GM12878 (cell line): ENCODE data around the gene NR1H4. TPM values are rescaled to one million over a fixed set of nuclear protein-coding genes. Genes with fewer than 3 reads are reported as not detected.

Experiments used
- ATAC-seq: fragments of 200-7000 bp; cut with Tn5 transposase; 3 replicates; pipeline ENCODE4 v1.9.1; 2020; ENCODE audit warnings: mild to moderate bottlenecking, moderate library complexity
- BruUV-seq: library from RNA; stranded (reverse); fragments of 400-500 nt; replicated peaks from 2 replicates; lab custom pipeline; 2021; lab: Mats Ljungman, UMichigan
- CTCF ChIA-PET: fragments of 300-600 bp; sonication (Branson Sonifier 250); formaldehyde crosslinking; extraction: SDS; loops from one replicate; lab custom pipeline; 2021; ENCODE audit warnings: inconsistent platforms; lab: Yijun Ruan, JAX
- POLR2A ChIA-PET: fragments of 350-600 bp; formaldehyde crosslinking; extraction: SDS; loops from one replicate; lab custom pipeline; 2021; ENCODE audit warnings: inconsistent platforms; lab: Charles Lee
- RAD21 ChIA-PET: fragments of 300-600 bp; sonication (Branson Sonifier 250); formaldehyde crosslinking; loops from one replicate; lab custom pipeline; 2023; ENCODE audit warnings: antibody characterized with exemption; ENCODE audit not compliant: unreplicated experiment; lab: Charles Lee
- SMC1A ChIA-PET: fragments of 300-600 bp; sonication (Branson Sonifier 250); formaldehyde crosslinking; loops from one replicate; lab custom pipeline; 2023; ENCODE audit not compliant: unreplicated experiment, uncharacterized antibody; lab: Charles Lee
- DNase-seq: peaks from one replicate; pipeline ENCODE4 v3.0.0-alpha.2; 2011; ENCODE audit warnings: low read depth, low spot score
- FAIRE-seq: peaks from 3 replicates; lab custom pipeline; 2011; peaks lifted over from hg19 to GRCh38; lab: Jason Lieb, UNC
- H2AFZ ChIP-seq: 2 replicates; pipeline ENCODE4 v1.6.0; 2011; ENCODE audit warnings: low read depth, low read length, control low read depth; ENCODE audit not compliant: control insufficient read depth
- H3K27ac ChIP-seq: 2 replicates; pipeline ENCODE4 v1.5.1; 2011; ENCODE audit warnings: control low read depth; ENCODE audit not compliant: control insufficient read depth, insufficient read depth
- H3K27me3 ChIP-seq, 2 experiments: replicated peaks in 1 of 2; 2 replicates each; pipeline versions ENCODE4 v1.6.0 to v1.6.1; 2011; ENCODE audit warnings: low read length in 1 of 2; ENCODE audit not compliant: control insufficient read depth in 2 of 2, insufficient read depth in 2 of 2
- H3K36me3 ChIP-seq, 2 experiments: 2 replicates each; pipeline ENCODE4 v1.5.1; 2011; ENCODE audit warnings: low read length in 1 of 2; ENCODE audit not compliant: control insufficient read depth in 2 of 2, insufficient read depth in 2 of 2
- H3K4me1 ChIP-seq: 2 replicates; pipeline ENCODE4 v1.6.1; 2011; ENCODE audit warnings: mild to moderate bottlenecking, low read length, moderate library complexity, mixed read lengths; ENCODE audit not compliant: control insufficient read depth, insufficient read depth
- H3K4me2 ChIP-seq: 2 replicates; pipeline ENCODE4 v1.6.0; 2011; ENCODE audit warnings: control low read depth; ENCODE audit not compliant: control insufficient read depth, insufficient read depth
- H3K4me3 ChIP-seq: fragments of 200-600 bp; sonication (generic); 2 replicates; pipeline ENCODE4 v1.5.1; 2016
- H3K79me2 ChIP-seq: 2 replicates; pipeline ENCODE4 v1.6.0; 2011; ENCODE audit warnings: low read length; ENCODE audit not compliant: control insufficient read depth, insufficient read depth
- H3K9ac ChIP-seq: 2 replicates; pipeline ENCODE4 v1.8.0; 2011; ENCODE audit warnings: low read length, control low read depth, mixed read lengths; ENCODE audit not compliant: control insufficient read depth, insufficient read depth
- H3K9me3 ChIP-seq: replicated peaks from 3 replicates; pipeline ENCODE4 v1.5.1; 2011; ENCODE audit warnings: mild to moderate bottlenecking, low read length; ENCODE audit not compliant: control insufficient read depth, insufficient read depth
- H4K20me1 ChIP-seq: 2 replicates; pipeline ENCODE4 v1.6.0; 2011; ENCODE audit not compliant: control insufficient read depth, insufficient read depth
- ATF2 ChIP-seq: IDR thresholded peaks from 2 replicates; pipeline ENCODE4 v1.6.1; 2012; ENCODE audit warnings: low read length, inconsistent platforms
- BCL11A ChIP-seq: IDR thresholded peaks from 2 replicates; pipeline ENCODE4 v1.6.1; 2011; ENCODE audit warnings: low read depth, low read length
- BCLAF1 ChIP-seq: fragments of 450-650 bp; IDR thresholded peaks from 2 replicates; pipeline ENCODE4 v1.6.1; 2017; ENCODE audit warnings: antibody characterized with exemption, mild to moderate bottlenecking, moderate library complexity
- BHLHE40 ChIP-seq, 2 experiments: fragments of 450-650 bp in 1 of 2; IDR thresholded peaks; 2 replicates each; pipeline ENCODE4 v1.6.1; 2011 to 2017; ENCODE audit warnings: low read depth in 2 of 2, borderline replicate concordance in 1 of 2, improper control_type of control experiment in 1 of 2, low read length in 1 of 2, mild to moderate bottlenecking in 1 of 2
- BMI1 ChIP-seq: fragments of 450-650 bp; IDR thresholded peaks from 2 replicates; pipeline ENCODE4 v1.6.1; 2016; ENCODE audit warnings: mild to moderate bottlenecking, moderate library complexity, borderline replicate concordance
- BRCA1 ChIP-seq: IDR thresholded peaks from 2 replicates; pipeline ENCODE4 v1.6.1; 2011; ENCODE audit warnings: low read depth, low read length, improper control_type of control experiment
- GABPA ChIP-seq: IDR thresholded peaks from 2 replicates; pipeline ENCODE4 v1.6.1; 2014; ENCODE audit warnings: antibody characterized with exemption, low read depth, mild to moderate bottlenecking, inconsistent platforms
- IKZF1 ChIP-seq: fragments of 450-650 bp; conservative IDR thresholded peaks from 2 replicates; pipeline ENCODE4 v1.6.1; 2017; ENCODE audit warnings: antibody characterized with exemption, mild to moderate bottlenecking
- IRF3 ChIP-seq: fragments of 450-650 bp; IDR thresholded peaks from 2 replicates; pipeline ENCODE4 v1.6.1; 2014; ENCODE audit warnings: mild to moderate bottlenecking
- MEF2A ChIP-seq: IDR thresholded peaks from 2 replicates; pipeline ENCODE4 v1.6.1; 2011; ENCODE audit warnings: low read depth, mild to moderate bottlenecking, low read length, moderate library complexity; ENCODE audit not compliant: insufficient read depth
- MEF2B ChIP-seq: fragments of 450-650 bp; IDR thresholded peaks from 2 replicates; pipeline ENCODE4 v1.6.1; 2018; ENCODE audit warnings: mild to moderate bottlenecking, moderate library complexity; ENCODE audit not compliant: partially characterized antibody, poor library complexity, severe bottlenecking
- MYB ChIP-seq: fragments of 150-350 bp; IDR thresholded peaks from 2 replicates; pipeline ENCODE4 v1.6.1; 2014; ENCODE audit warnings: mild to moderate bottlenecking, low read depth, low read length, borderline replicate concordance
- NBN ChIP-seq: fragments of 450-650 bp; IDR thresholded peaks from 2 replicates; pipeline ENCODE4 v1.6.1; 2016
- NR2C2 ChIP-seq: IDR thresholded peaks from 2 replicates; pipeline ENCODE4 v1.6.1; 2011; ENCODE audit warnings: borderline replicate concordance, low read depth; ENCODE audit not compliant: control insufficient read depth, insufficient read length
- SP1 ChIP-seq: IDR thresholded peaks from one replicate; pipeline ENCODE4 v1.6.1; 2011; ENCODE audit warnings: low read depth, low read length
- STAT3 ChIP-seq: IDR thresholded peaks from 2 replicates; pipeline ENCODE4 v1.6.1; 2011; ENCODE audit warnings: low read depth, low read length, improper control_type of control experiment
- WGBS: methylation state at CpG from one replicate; pipeline ENCODE4 v1.1.6; 2016; ENCODE audit warnings: low lambda C conversion rate; ENCODE audit not compliant: insufficient replicate concordance, insufficient coverage; ENCODE audit errors: missing lambda C conversion rate; 5-methylcytosine and 5-hydroxymethylcytosine counted together
- in situ Hi-C: fragments of 300-500 bp; cut with MboI; formaldehyde crosslinking; loops from 9 replicates; pipeline ENCODE4 v1.14.3; 2018; ENCODE audit warnings: mixed read lengths
- intact Hi-C: fragments of 100-400 bp; cut with micrococcal nuclease; formaldehyde crosslinking; loops from one replicate; pipeline ENCODE4 v1.14.2; 2022; ENCODE audit not compliant: unreplicated experiment
- polyA plus RNA-seq, 11 experiments: library from polyadenylated mRNA; depleted of rRNA in 4 of 11; unstranded in 6 of 11; stranded (reverse) in 5 of 11; fragments of >200 nt; fragmentation: Nextera tagmentation in 4 of 11; fragmentation: Illumina TruSeq in 1 of 11; extraction: Ambion mirVana in 4 of 11; extraction: Trizol in 1 of 11; gene quantifications; 1 replicate in 1 of 11; 2 replicates in 10 of 11; pipeline versions ENCODE4 v1.2.1 to v1.2.3, GENCODE V29; 2011 to 2016; ENCODE audit warnings: inconsistent platforms in 2 of 11, missing spikeins in 2 of 11, low read depth in 1 of 11
- total RNA-seq, 4 experiments: library from RNA; depleted of rRNA in 3 of 4; stranded (reverse); fragments of >200 nt in 3 of 4; fragmentation: Illumina TruSeq in 1 of 4; extraction: Trizol in 1 of 4; gene quantifications; 2 replicates each; pipeline versions ENCODE4 v1.2.1 to v1.2.3, GENCODE V29; 2013 to 2021
- TF ChIP-seq, protein P1 (sequence below): IDR thresholded peaks from 2 replicates; pipeline ENCODE4 v1.6.1; 2012; ENCODE audit warnings: low read depth, low read length, improper control_type of control experiment

NR1H4 gene
- total and polyA plus RNA-seq, 10 of the 15 experiments (the other 5 are each of a cell fraction or from before 2014, with no cell fraction given): 0.04 TPM; not detected in 9

DNA sequence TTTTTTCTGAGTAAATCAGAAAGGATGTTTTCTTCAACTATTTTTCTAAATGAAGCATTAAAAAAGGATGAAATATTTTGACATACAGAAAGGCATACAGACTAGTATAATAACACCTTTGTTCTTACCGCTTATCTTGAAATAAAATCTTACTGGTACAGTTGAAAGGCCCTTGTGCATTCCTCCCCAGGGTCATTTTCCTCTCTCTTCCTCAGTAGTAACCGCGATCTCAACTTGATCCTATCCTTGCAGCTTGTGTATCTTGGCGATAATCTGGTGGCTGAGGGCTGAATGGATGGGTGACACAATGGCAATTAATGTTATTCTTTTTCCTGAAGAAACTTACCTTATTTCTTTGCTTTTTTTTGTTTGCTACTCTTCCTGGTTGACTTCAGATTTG, 118.3 kb downstream of the NR1H4 start:
- in situ Hi-C loops (no loop called here), intact Hi-C loops (no loop called here)
- Histone ChIP-seq H3K4me3 (no peak overlapping the region), H3K36me3 (no peaks in the 10 kb centered on the region), H3K79me2 (no peaks in the 10 kb centered on the region), H3K9ac (no peak overlapping the region), H3K4me2 (no peak overlapping the region), H4K20me1 (no peaks in the 10 kb centered on the region), H3K9me3 (no peaks in the 10 kb centered on the region; the same call in 2 of the 3 replicates), H3K4me1 (no peaks in the 10 kb centered on the region), H3K27me3 (no peaks in the 10 kb centered on the region), H3K27ac (no peak overlapping the region), H2AFZ (no peak overlapping the region)
- 97% methylated on average over 4 of the region's 4 CpGs for WGBS
- ChIA-PET SMC1A (no interaction called here), CTCF (interaction anchor here (0.6 kb wide), 1 partner anchor 13 kb away, joined by 3 read pairs; no protein-coding TSS in a partner anchor), RAD21 (no interaction called here), POLR2A (no interaction called here)
- no peak for FAIRE-seq
- no TSS peak for BruUV-seq
- ATAC-seq: no peak
- no peak for DNase-seq
- TF ChIP-seq BRCA1 (no peak), SP1 (no peak), GABPA (no peak), MEF2B (no peak), ATF2 (no peak), MEF2A (no peak), MYB (no peak), IKZF1 (no peak), IRF3 (no peak), BMI1 (no peak), BCLAF1 (no peak), BHLHE40 (IDR thresholded peaks at IDR 0.05; ENCODE audit: borderline replicate concordance in 1 of 2, low read depth in 2 of 2, low read length in 1 of 2) (no peak), NBN (no peak), BCL11A (no peak), STAT3 (no peak), NR2C2 (no peak)
- TF ChIP-seq, protein P1, sequence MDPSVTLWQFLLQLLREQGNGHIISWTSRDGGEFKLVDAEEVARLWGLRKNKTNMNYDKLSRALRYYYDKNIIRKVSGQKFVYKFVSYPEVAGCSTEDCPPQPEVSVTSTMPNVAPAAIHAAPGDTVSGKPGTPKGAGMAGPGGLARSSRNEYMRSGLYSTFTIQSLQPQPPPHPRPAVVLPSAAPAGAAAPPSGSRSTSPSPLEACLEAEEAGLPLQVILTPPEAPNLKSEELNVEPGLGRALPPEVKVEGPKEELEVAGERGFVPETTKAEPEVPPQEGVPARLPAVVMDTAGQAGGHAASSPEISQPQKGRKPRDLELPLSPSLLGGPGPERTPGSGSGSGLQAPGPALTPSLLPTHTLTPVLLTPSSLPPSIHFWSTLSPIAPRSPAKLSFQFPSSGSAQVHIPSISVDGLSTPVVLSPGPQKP: no peak
